K562 (cell line): Measurements from ENCODE around the gene DNAH10. TPM values are rescaled to one million over a fixed set of nuclear protein-coding genes. Genes with fewer than 3 reads are reported as not detected.

Experiments used
- ATAC-seq: fragments of 200-7000 bp; cut with Tn5 transposase; 3 replicates; pipeline ENCODE4 v1.9.1; 2020; ENCODE audit warnings: moderate library complexity
- BruUV-seq: library from RNA; stranded (reverse); fragments of 400-500 nt; replicated peaks from 2 replicates; lab custom pipeline; 2021; lab: Mats Ljungman, UMichigan
- CTCF ChIA-PET: fragments of 300-600 bp; formaldehyde crosslinking; extraction: SDS; loops from one replicate; lab custom pipeline; 2021; ENCODE audit warnings: low intra/inter-chr PET ratio; lab: Yijun Ruan, JAX
- POLR2A ChIA-PET: fragments of 300-600, 350-650 bp; sonication (Branson Sonifier 250); formaldehyde crosslinking; extraction: SDS; loops from one replicate; lab custom pipeline; 2021; ENCODE audit warnings: antibody characterized with exemption, inconsistent platforms; lab: Yijun Ruan, JAX
- DNase-seq, 4 experiments: peaks; one replicate each; pipeline versions ENCODE4 v3.0.0 to v3.0.0-alpha.2; 2011 to 2018; ENCODE audit warnings: low spot score in 3 of 4, mixed read lengths in 3 of 4; ENCODE audit errors: extremely low read depth in 1 of 4
- FAIRE-seq: peaks from 2 replicates; lab custom pipeline; 2011; peaks lifted over from hg19 to GRCh38; lab: Jason Lieb, UNC
- H2AFZ ChIP-seq: 2 replicates; pipeline ENCODE4 v1.6.0; 2011; ENCODE audit warnings: low read depth, low read length, control low read depth, inconsistent platforms
- H3K27ac ChIP-seq: fragments of 200-600 bp; 3 replicates; pipeline ENCODE4 v1.8.0; 2011; ENCODE audit warnings: low read depth, mild to moderate bottlenecking, control low read depth, inconsistent platforms, low read length, moderate library complexity, mixed read lengths; ENCODE audit errors: extremely low read depth
- H3K27me3 ChIP-seq, 2 experiments: fragments of 300-600 bp in 1 of 2; 2 replicates in 1 of 2; 3 replicates in 1 of 2; pipeline versions ENCODE4 v1.6.0 to v1.8.0; 2011; ENCODE audit warnings: inconsistent platforms in 2 of 2, low read length in 2 of 2, mild to moderate bottlenecking in 1 of 2, mixed read lengths in 1 of 2, moderate library complexity in 1 of 2; ENCODE audit not compliant: control insufficient read depth in 2 of 2, insufficient read depth in 2 of 2
- H3K36me3 ChIP-seq: fragments of 300-600 bp; 3 replicates; pipeline ENCODE4 v1.8.0; 2011; ENCODE audit warnings: mild to moderate bottlenecking, low read length, inconsistent platforms; ENCODE audit not compliant: control insufficient read depth, insufficient read depth
- H3K4me1 ChIP-seq, 2 experiments: fragments of 200-600 bp in 1 of 2; replicated peaks in 1 of 2; 2 replicates in 1 of 2; 3 replicates in 1 of 2; pipeline versions ENCODE4 v1.5.1 to v1.8.0; 2011; ENCODE audit warnings: inconsistent platforms in 2 of 2, low read length in 2 of 2, mild to moderate bottlenecking in 1 of 2, mixed read lengths in 1 of 2, moderate library complexity in 1 of 2; ENCODE audit not compliant: control insufficient read depth in 2 of 2, insufficient read depth in 2 of 2
- H3K4me2 ChIP-seq: 2 replicates; pipeline ENCODE4 v1.6.1; 2011; ENCODE audit warnings: low read length, control low read depth, inconsistent platforms, mixed read lengths; ENCODE audit not compliant: insufficient read depth
- H3K4me3 ChIP-seq: fragments of 200-600 bp; sonication (generic), shearing (Covaris generic); 2 replicates; pipeline ENCODE4 v1.5.1; 2016; ENCODE audit warnings: control low read depth, inconsistent platforms
- H3K79me2 ChIP-seq: fragments of 200-600 bp; 3 replicates; pipeline ENCODE4 v1.8.0; 2011; ENCODE audit warnings: low read length, inconsistent platforms; ENCODE audit not compliant: control insufficient read depth, insufficient read depth
- H3K9ac ChIP-seq, 2 experiments: 2 replicates each; pipeline versions ENCODE4 v1.6.0 to v1.6.1; 2011; ENCODE audit warnings: low read depth in 2 of 2, low read length in 2 of 2, control low read depth in 1 of 2, inconsistent platforms in 1 of 2, mild to moderate bottlenecking in 1 of 2, mixed read lengths in 1 of 2; ENCODE audit not compliant: insufficient read depth in 1 of 2
- H3K9me1 ChIP-seq: one replicate; pipeline ENCODE4 v1.6.0; 2011; ENCODE audit warnings: inconsistent platforms, mild to moderate bottlenecking, low read length, moderate library complexity; ENCODE audit not compliant: control insufficient read depth, insufficient read depth
- H3K9me3 ChIP-seq: replicated peaks from 2 replicates; pipeline ENCODE4 v1.5.1; 2011; ENCODE audit warnings: low read depth, low read length, inconsistent platforms; ENCODE audit not compliant: control insufficient read depth, insufficient read depth
- H4K20me1 ChIP-seq: replicated peaks from 2 replicates; pipeline ENCODE4 v1.6.1; 2011; ENCODE audit warnings: low read length, inconsistent platforms, mixed read lengths; ENCODE audit not compliant: control insufficient read depth, insufficient read depth
- GATAD2B ChIP-seq: fragments of 450-650 bp; IDR thresholded peaks from 2 replicates; pipeline ENCODE4 v1.6.1; 2017; ENCODE audit warnings: mild to moderate bottlenecking, borderline replicate concordance
- HMG20A ChIP-seq: fragments of 450-650 bp; formaldehyde crosslinking; conservative IDR thresholded peaks from 2 replicates; pipeline ENCODE4 v1.4.0; 2020; ENCODE audit warnings: mild to moderate bottlenecking, mixed read lengths
- MAFK ChIP-seq: IDR thresholded peaks from 2 replicates; pipeline ENCODE4 v1.6.1; 2011; ENCODE audit warnings: low read length, improper control_type of control experiment
- MCM7 ChIP-seq, 2 experiments: fragments of 450-650 bp; IDR thresholded peaks; 2 replicates each; pipeline ENCODE4 v1.6.1; 2016 to 2018
- NCOR1 ChIP-seq: fragments of 450-650 bp; IDR thresholded peaks from 2 replicates; pipeline ENCODE4 v1.6.1; 2016; ENCODE audit warnings: mild to moderate bottlenecking, moderate library complexity
- NR2C1 ChIP-seq, 2 experiments: fragments of 450-650 bp; IDR thresholded peaks; 2 replicates each; pipeline ENCODE4 v1.6.1; 2017; ENCODE audit warnings: mild to moderate bottlenecking in 2 of 2, antibody characterized with exemption in 1 of 2, inconsistent platforms in 1 of 2, missing compliant biosample characterization in 1 of 2, missing genetic modification characterization in 1 of 2
- NR2C2 ChIP-seq, 2 experiments: fragments of 200-800 bp in 1 of 2; sonication (Bioruptor generic) in 1 of 2; sonication (generic) in 1 of 2; formaldehyde crosslinking in 1 of 2; IDR thresholded peaks; 2 replicates each; pipeline versions ENCODE4 v1.6.1 to v1.8.0; 2016 to 2022; ENCODE audit warnings: mild to moderate bottlenecking in 1 of 2, missing compliant biosample characterization in 1 of 2, missing genetic modification characterization in 1 of 2, missing genetic modification reagents in 1 of 2
- PHF21A ChIP-seq: fragments of 450-650 bp; IDR thresholded peaks from 2 replicates; pipeline ENCODE4 v1.6.1; 2017; ENCODE audit warnings: low read depth, borderline replicate concordance
- ZNF592 ChIP-seq: fragments of 450-650 bp; IDR thresholded peaks from 2 replicates; pipeline ENCODE4 v1.6.1; 2017; ENCODE audit warnings: antibody characterized with exemption, mild to moderate bottlenecking
- ZNF668 ChIP-seq: fragments of 250-450 bp; sonication (Bioruptor Pico); IDR thresholded peaks from 2 replicates; pipeline ENCODE4 v1.8.0; 2022; ENCODE audit warnings: mild to moderate bottlenecking, inconsistent platforms
- WGBS: fragments of 100-300 bp; shearing (Covaris generic); methylation state at CpG from one replicate; pipeline ENCODE4 v1.1.6; 2016; ENCODE audit warnings: low coverage, mixed read lengths; ENCODE audit not compliant: insufficient coverage; ENCODE audit errors: missing lambda C conversion rate; 5-methylcytosine and 5-hydroxymethylcytosine counted together
- in situ Hi-C: fragments of 300-500 bp; cut with MboI; formaldehyde crosslinking; loops from 4 replicates; pipeline ENCODE4 v1.15.0; 2018; ENCODE audit warnings: inconsistent platforms, mixed read lengths
- intact Hi-C: fragments of 100-400 bp; cut with micrococcal nuclease; formaldehyde crosslinking; loops from 2 replicates; pipeline ENCODE4 v1.14.2; 2022
- polyA plus RNA-seq, 8 experiments: library from polyadenylated mRNA; depleted of rRNA in 4 of 8; stranded (reverse) in 5 of 8; unstranded in 3 of 8; fragments of >200 nt; fragmentation: Nextera tagmentation in 2 of 8; fragmentation: Illumina TruSeq in 1 of 8; extraction: Ambion mirVana in 2 of 8; extraction: Trizol in 1 of 8; gene quantifications; 2 replicates each; pipeline versions ENCODE4 v1.2.1 to v1.2.3, GENCODE V29; 2011 to 2014; ENCODE audit warnings: inconsistent platforms in 1 of 8, missing spikeins in 1 of 8
- total RNA-seq, 7 experiments: library from RNA; depleted of rRNA in 6 of 7; stranded (reverse); fragments of >200 nt in 6 of 7; fragmentation: Illumina TruSeq in 2 of 7; extraction: Trizol in 2 of 7; gene quantifications; 2 replicates each; pipeline versions ENCODE4 v1.2.1 to v1.2.3, GENCODE V29; 2011 to 2021; ENCODE audit warnings: low replicate concordance in 1 of 7
- TF ChIP-seq, protein P1 (sequence below): fragments of 250-450 bp; sonication (Bioruptor Pico); IDR thresholded peaks from 2 replicates; pipeline ENCODE4 v1.5.0; 2022; ENCODE audit warnings: mild to moderate bottlenecking
- TF ChIP-seq, protein P2 (sequence below): fragments of 450-650 bp; formaldehyde crosslinking; IDR thresholded peaks from 2 replicates; pipeline ENCODE4 v1.4.0; 2022; ENCODE audit warnings: mild to moderate bottlenecking, moderate library complexity

Gene DNAH10
- total and polyA plus RNA-seq, 9 of the 15 experiments (the other 6 are each of a cell fraction or from before 2014, with no cell fraction given), result 0.01 to 0.06 (median 0.04) TPM; not detected in 1

DNA sequence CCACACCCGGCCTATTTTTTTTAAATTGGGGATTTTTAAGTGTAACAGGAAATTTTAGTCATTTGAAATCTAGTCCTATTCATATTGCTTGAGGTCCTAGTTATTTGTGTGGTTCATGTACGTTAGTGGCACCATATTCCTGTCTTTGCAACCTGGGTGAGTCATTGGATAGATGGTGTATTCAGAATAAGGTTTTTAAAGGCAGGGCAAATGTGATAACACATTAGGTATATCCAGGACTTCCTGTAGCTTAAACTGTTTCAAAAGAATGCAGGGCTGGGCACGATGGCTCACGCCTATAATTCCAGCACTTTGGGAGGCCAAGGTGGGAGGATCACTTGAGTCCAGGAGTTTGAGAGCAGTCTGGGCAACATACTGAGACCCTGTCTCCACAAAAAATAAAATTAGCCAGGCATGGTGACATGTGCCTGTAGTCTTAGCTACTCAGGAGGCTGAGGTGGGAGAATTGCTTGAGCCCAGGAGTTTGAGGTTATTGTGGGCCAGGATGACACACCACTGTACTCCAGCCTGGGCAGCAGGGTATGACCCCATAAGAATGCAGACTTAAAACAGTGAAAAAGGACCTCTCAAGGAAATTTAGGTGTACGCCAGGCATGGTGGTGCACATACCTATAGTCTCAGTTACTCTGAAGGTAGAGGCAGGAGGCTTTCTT is 41.8 kb upstream of the DNAH10 start (continued):
- TF ChIP-seq GATAD2B, result no peak
- no peak for TF ChIP-seq PHF21A
- TF ChIP-seq, all 486 proteins: peak for 2

DNA sequence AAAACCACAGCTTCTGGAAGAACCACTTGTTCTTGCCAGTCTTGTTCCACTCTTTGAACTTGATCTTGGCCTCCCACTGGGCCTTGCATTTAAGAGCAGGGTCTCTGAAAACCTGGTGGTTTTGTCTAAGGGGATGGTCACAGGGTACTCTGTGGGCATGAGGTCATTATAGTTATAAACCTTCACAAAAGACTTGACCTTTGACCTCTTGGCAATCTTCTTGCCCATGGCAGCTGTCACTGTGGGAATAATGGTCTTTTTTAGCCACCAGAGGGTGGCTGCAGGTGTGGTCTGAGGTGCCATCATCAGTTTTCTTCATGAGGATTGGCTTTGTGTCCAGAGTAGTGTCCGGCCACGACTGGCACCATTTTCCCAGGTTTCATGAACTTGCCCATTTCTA is 40.9 kb upstream of the DNAH10 start:
- Histone ChIP-seq H4K20me1 (no peaks in the 10 kb centered on the region), H3K9ac (no peak overlapping the region), H3K36me3 (peaks cover 68% of the 10 kb centered on the region), H3K79me2 (peaks cover 42% of the 10 kb centered on the region), H3K27ac (no peak overlapping the region; the same call in 2 of the 3 replicates), H3K4me3 (no peak overlapping the region), H3K9me1 (peaks cover 6% of the 10 kb centered on the region), H3K4me2 (no peak overlapping the region), H3K27me3 (no peaks in the 10 kb centered on the region), H3K4me1 (peaks cover 38 to 44% of the 10 kb centered on the region in 2 experiments), H2AFZ (no peak overlapping the region), H3K9me3 (no peaks in the 10 kb centered on the region)
- ATAC-seq (no peak), FAIRE-seq (no peak), DNase-seq (no peak)
- in situ Hi-C loops (no loop called here), intact Hi-C loops (no loop called here)
- TF ChIP-seq NR2C1 (IDR thresholded peaks at IDR 0.05), result peak; percentile 86
- peak; percentile 88 for TF ChIP-seq NR2C1 (tag; IDR thresholded peaks at IDR 0.05)
- no peak for TF ChIP-seq HMG20A (CRISPR knock-in tag)
- no peak for TF ChIP-seq MAFK
- TF ChIP-seq ZNF592, result peak; percentile 71; the same call in 1 of the 2 replicates
- no peak for TF ChIP-seq NCOR1
- TF ChIP-seq ZNF668 (CRISPR knock-in tag), result 0 out of 2 replicates have a peak, but pooled peaks have one; percentile 15
- no peak for TF ChIP-seq MCM7 (IDR thresholded peaks at IDR 0.05)
- peak; percentile 69; the same call in 1 of the 2 replicates for TF ChIP-seq NR2C2 (CRISPR knock-in tag; IDR thresholded peaks at IDR 0.05)
- peak; percentile 83 for TF ChIP-seq NR2C2 (tag; IDR thresholded peaks at IDR 0.05)
- TF ChIP-seq, protein P1, sequence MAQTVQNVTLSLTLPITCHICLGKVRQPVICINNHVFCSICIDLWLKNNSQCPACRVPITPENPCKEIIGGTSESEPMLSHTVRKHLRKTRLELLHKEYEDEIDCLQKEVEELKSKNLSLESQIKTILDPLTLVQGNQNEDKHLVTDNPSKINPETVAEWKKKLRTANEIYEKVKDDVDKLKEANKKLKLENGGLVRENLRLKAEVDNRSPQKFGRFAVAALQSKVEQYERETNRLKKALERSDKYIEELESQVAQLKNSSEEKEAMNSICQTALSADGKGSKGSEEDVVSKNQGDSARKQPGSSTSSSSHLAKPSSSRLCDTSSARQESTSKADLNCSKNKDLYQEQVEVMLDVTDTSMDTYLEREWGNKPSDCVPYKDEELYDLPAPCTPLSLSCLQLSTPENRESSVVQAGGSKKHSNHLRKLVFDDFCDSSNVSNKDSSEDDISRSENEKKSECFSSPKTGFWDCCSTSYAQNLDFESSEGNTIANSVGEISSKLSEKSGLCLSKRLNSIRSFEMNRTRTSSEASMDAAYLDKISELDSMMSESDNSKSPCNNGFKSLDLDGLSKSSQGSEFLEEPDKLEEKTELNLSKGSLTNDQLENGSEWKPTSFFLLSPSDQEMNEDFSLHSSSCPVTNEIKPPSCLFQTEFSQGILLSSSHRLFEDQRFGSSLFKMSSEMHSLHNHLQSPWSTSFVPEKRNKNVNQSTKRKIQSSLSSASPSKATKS, result no peak
- TF ChIP-seq, protein P2, sequence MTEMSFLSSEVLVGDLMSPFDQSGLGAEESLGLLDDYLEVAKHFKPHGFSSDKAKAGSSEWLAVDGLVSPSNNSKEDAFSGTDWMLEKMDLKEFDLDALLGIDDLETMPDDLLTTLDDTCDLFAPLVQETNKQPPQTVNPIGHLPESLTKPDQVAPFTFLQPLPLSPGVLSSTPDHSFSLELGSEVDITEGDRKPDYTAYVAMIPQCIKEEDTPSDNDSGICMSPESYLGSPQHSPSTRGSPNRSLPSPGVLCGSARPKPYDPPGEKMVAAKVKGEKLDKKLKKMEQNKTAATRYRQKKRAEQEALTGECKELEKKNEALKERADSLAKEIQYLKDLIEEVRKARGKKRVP (CRISPR knock-in tag), result no peak
- BruUV-seq, result no TSS peak
- WGBS, result 100% methylated on average over 2 of the region's 2 CpGs
- ChIA-PET POLR2A (no interaction called here), CTCF (no interaction called here)
